ENCODE results near the gene FHIT. TPM values are rescaled to one million over a fixed set of nuclear protein-coding genes. Genes with fewer than 3 reads are reported as not detected.

Gene FHIT
- total RNA-seq, 2 donors from 2014 or later, result 6.8 to 12.3 TPM

- TF ChIP-seq, protein P1, sequence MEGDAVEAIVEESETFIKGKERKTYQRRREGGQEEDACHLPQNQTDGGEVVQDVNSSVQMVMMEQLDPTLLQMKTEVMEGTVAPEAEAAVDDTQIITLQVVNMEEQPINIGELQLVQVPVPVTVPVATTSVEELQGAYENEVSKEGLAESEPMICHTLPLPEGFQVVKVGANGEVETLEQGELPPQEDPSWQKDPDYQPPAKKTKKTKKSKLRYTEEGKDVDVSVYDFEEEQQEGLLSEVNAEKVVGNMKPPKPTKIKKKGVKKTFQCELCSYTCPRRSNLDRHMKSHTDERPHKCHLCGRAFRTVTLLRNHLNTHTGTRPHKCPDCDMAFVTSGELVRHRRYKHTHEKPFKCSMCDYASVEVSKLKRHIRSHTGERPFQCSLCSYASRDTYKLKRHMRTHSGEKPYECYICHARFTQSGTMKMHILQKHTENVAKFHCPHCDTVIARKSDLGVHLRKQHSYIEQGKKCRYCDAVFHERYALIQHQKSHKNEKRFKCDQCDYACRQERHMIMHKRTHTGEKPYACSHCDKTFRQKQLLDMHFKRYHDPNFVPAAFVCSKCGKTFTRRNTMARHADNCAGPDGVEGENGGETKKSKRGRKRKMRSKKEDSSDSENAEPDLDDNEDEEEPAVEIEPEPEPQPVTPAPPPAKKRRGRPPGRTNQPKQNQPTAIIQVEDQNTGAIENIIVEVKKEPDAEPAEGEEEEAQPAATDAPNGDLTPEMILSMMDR (conservative IDR thresholded peaks at IDR 0.05), result no peak
- Histone ChIP-seq H3K4me3 (ENCODE audit: low read length) (no peak overlapping the region), H3K4me1 (ENCODE audit: control insufficient read depth, insufficient read depth, low read length) (peaks cover 4% of the 10 kb centered on the region), H3K9me3 (ENCODE audit: control insufficient read depth, low read length) (no peaks in the 10 kb centered on the region), H3K9ac (ENCODE audit: extremely low read depth, low read length, poor library complexity, severe bottlenecking) (no peak overlapping the region), H3K27ac (ENCODE audit: low read depth, low read length) (peak overlapping the region; percentile 88), H3K27me3 (ENCODE audit: control insufficient read depth, insufficient read depth, low read length, poor library complexity, severe bottlenecking) (no peaks in the 10 kb centered on the region), H3K36me3 (ENCODE audit: control insufficient read depth, insufficient read depth, low read length) (no peaks in the 10 kb centered on the region)
- Mint-ChIP-seq H3K4me1 (peaks cover 18% of the 10 kb centered on the region), H3K27me3 (ENCODE audit: insufficient read depth) (no peaks in the 10 kb centered on the region), H3K27ac (no peak overlapping the region), H3K36me3 (ENCODE audit: low read depth) (no peaks in the 10 kb centered on the region), H3K4me3 (no peak overlapping the region), H3K9me3 (no peaks in the 10 kb centered on the region)
- 90 to 94% methylated on average over 1 to 3 of the region's 3 CpGs for WGBS, 2 experiments (ENCODE audit: insufficient coverage in 1 of 2, insufficient read length in 1 of 2)
- no peak for DNase-seq
Measured at GRCh38 chr3:61081554-61081953, 169.7 kb downstream of the FHIT start.

DNA sequence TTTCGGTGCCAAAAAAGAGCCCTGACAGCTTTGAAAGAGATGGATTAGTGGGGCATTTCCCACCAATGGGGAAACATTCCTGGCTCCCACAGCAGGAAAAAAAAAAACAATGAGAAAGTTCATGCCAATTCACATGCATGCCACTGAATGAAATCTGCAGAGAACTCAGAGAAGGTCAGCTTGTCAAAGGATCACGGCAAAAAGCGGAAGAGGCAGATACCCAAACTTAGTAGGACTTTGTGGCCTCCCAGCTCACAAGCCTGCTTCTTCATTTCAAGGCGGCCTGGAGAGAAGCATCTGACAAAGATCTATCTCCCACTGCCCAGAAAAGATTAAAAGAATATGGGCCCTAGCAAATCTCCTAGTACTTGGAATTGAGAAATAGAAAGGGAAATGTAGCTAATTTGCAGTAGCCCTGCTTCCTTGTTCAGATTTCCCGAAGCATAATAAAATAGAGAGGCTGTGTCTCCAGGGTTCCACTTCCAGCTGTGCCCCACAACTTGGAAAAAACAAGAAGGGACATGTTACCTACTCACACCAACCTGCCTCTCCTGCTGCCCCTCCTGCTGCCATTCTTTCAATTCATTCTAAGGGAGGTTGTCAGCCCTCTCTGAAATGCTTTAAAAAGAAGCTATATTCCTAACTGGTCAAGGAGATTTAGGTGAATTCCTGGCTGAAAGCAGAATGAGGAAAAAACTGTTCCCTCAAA lies 170.4 kb downstream of the FHIT start:
- WGBS, 2 experiments (ENCODE audit: insufficient coverage in 1 of 2, insufficient read length in 1 of 2), result 45 to 68% methylated on average over 4 to 5 of the region's 5 CpGs
- DNase-seq, result peak; percentile 48
- TF ChIP-seq, protein P1 (conservative IDR thresholded peaks at IDR 0.05), result no peak
- Histone ChIP-seq H3K4me1 (ENCODE audit: control insufficient read depth, insufficient read depth, low read length) (peaks cover 4% of the 10 kb centered on the region), H3K9ac (ENCODE audit: extremely low read depth, low read length, poor library complexity, severe bottlenecking) (no peak overlapping the region), H3K9me3 (ENCODE audit: control insufficient read depth, low read length) (no peaks in the 10 kb centered on the region), H3K27me3 (ENCODE audit: control insufficient read depth, insufficient read depth, low read length, poor library complexity, severe bottlenecking) (no peaks in the 10 kb centered on the region), H3K36me3 (ENCODE audit: control insufficient read depth, insufficient read depth, low read length) (no peaks in the 10 kb centered on the region), H3K4me3 (ENCODE audit: low read length) (no peak overlapping the region), H3K27ac (ENCODE audit: low read depth, low read length) (peak overlapping the region; percentile 88)
- Mint-ChIP-seq H3K36me3 (ENCODE audit: low read depth) (no peaks in the 10 kb centered on the region), H3K27ac (no peak overlapping the region), H3K9me3 (no peaks in the 10 kb centered on the region), H3K4me3 (no peak overlapping the region), H3K27me3 (ENCODE audit: insufficient read depth) (no peaks in the 10 kb centered on the region), H3K4me1 (peaks cover 24% of the 10 kb centered on the region)

DNA sequence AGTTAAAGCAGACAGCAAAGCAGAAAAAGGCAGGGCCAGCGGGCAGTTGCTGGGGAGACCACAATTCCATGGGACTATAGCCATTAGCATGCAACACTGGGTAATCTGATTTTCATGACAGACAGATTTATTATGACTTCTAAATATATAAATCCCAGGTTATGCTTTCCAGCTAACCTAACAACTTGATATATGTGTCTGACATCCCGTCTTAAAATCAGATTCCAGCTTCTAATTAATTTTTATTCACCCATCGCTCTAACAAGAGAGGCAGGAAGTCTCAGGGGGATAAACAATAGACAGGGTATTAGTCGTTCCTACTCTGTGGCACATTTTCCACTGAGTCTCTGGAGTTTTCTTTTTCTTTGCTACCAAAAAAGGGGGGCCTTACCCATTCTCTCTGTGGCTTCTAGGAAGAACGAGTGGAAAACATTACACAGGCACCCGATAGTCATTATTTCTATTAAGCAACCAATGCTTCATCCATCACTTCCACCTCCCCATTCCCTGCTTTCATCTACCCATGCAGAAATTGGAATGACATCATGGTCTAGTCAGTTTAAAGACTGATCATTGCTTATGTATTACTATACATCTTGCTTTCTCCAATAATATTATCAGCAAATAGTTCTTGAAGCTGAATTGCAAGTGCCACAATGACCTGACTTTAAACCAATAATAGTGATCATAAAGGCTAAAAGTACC lies 173.1 kb downstream of the FHIT start:
- Mint-ChIP-seq H3K27ac (peak overlapping the region; percentile 45), H3K36me3 (ENCODE audit: low read depth) (no peaks in the 10 kb centered on the region), H3K9me3 (no peaks in the 10 kb centered on the region), H3K27me3 (ENCODE audit: insufficient read depth) (no peaks in the 10 kb centered on the region), H3K4me3 (no peak overlapping the region), H3K4me1 (peaks cover 30% of the 10 kb centered on the region)
- 59 to 91% methylated on average over 4 to 6 of the region's 6 CpGs for WGBS, 2 experiments (ENCODE audit: insufficient coverage in 1 of 2, insufficient read length in 1 of 2)
- peak overlapping the region; percentile 85 for H3K27ac ChIP-seq (ENCODE audit: low read depth, low read length)
- no peaks in the 10 kb centered on the region for H3K36me3 ChIP-seq (ENCODE audit: control insufficient read depth, insufficient read depth, low read length)
- TF ChIP-seq, protein P1 (conservative IDR thresholded peaks at IDR 0.05), result no peak
- H3K4me3 ChIP-seq (ENCODE audit: low read length), result no peak overlapping the region
- no peaks in the 10 kb centered on the region for H3K27me3 ChIP-seq (ENCODE audit: control insufficient read depth, insufficient read depth, low read length, poor library complexity, severe bottlenecking)
- H3K9ac ChIP-seq (ENCODE audit: extremely low read depth, low read length, poor library complexity, severe bottlenecking), result no peak overlapping the region
- peaks cover 4% of the 10 kb centered on the region for H3K4me1 ChIP-seq (ENCODE audit: control insufficient read depth, insufficient read depth, low read length)
- H3K9me3 ChIP-seq (ENCODE audit: control insufficient read depth, low read length), result no peaks in the 10 kb centered on the region
- no peak for DNase-seq
